ENCODE measurements around the gene NME2. TPM values are rescaled to one million over a fixed set of nuclear protein-coding genes. Genes with fewer than 3 reads are reported as not detected.

The NME2 gene
- total and polyA plus RNA-seq, 2 of the 8 experiments (the other 6 are each of a cell fraction or from before 2014, with no cell fraction given): 827 to 929 TPM

- TF ChIP-seq GTF2F1 (IDR thresholded peaks at IDR 0.05; ENCODE audit: borderline replicate concordance, low read depth, low read length): no peak
- no peak for TF ChIP-seq CHD7 (IDR thresholded peaks at IDR 0.05; ENCODE audit: insufficient replicate concordance, low read length)
These were observed 23.4 kb downstream of the NME2 start (continued) for GRCh38 chr17:51189628-51190027.

Measured in H1 (cell line).